ENCODE results near the gene SCAI. TPM values are rescaled to one million over a fixed set of nuclear protein-coding genes. Genes with fewer than 3 reads are reported as not detected.

SCAI gene
- total RNA-seq, 1 experiment from 2014 or later, result 15.5 TPM

DNA sequence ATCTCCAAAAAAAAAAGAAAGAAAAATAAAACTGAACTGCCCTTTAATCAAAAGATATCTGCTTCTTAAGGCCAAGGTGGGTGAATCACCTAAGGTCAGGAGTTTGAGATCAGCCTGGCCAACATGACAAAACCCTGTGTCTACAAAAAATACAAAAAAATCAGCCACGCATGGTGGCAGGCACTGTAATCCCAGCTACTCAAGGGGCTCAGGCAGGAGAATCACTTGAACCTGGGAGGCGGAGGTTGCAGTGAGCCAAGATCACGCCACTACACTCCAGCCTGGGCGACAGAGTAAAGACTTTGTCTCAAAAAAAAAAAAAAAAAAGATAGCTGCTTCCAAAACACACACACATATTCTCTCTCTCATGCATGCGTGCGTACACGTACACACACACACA, 17.8 kb downstream of the SCAI start:
- H3K18ac ChIP-seq (ENCODE audit: insufficient read length, low read depth, low read length), result no peak overlapping the region
- no peak overlapping the region for H2BK5ac ChIP-seq (ENCODE audit: insufficient read length, low read length)
- H3K9me3 ChIP-seq (ENCODE audit: control insufficient read depth, low read depth, low read length), result no peaks in the 10 kb centered on the region
- H2BK12ac ChIP-seq (ENCODE audit: insufficient read length, low read depth, low read length), result no peak overlapping the region
- no peaks in the 10 kb centered on the region for H3K23me2 ChIP-seq (ENCODE audit: insufficient read length, low read depth, low read length, poor library complexity, severe bottlenecking)
- no peak overlapping the region for H3K23ac ChIP-seq (ENCODE audit: insufficient read length, low read depth, low read length)
- H3K79me2 ChIP-seq (ENCODE audit: insufficient read depth, low read length), result no peaks in the 10 kb centered on the region; the same call in 1 of the 2 replicates
- H4K20me1 ChIP-seq (ENCODE audit: control insufficient read depth, insufficient read depth, insufficient read length), result no peaks in the 10 kb centered on the region
- H2BK20ac ChIP-seq (ENCODE audit: low read depth, low read length, poor library complexity, severe bottlenecking), result no peak overlapping the region
- Mint-ChIP-seq H3K4me3 (no peak overlapping the region), H3K27ac (peak overlapping the region; percentile 82 to 95 (median 95); a peak in 6 of 7 replicates), H3K36me3 (ENCODE audit: insufficient read depth in 1 of 3, low read depth in 3 of 3) (peaks cover 0 to 11% (median 7%) of the 10 kb centered on the region in 3 experiments; a peak in 5 of 7 replicates), H3K4me1 (peaks cover 12 to 14% of the 10 kb centered on the region in 2 experiments), H3K9me3 (no peaks in the 10 kb centered on the region), H3K27me3 (ENCODE audit: low read depth) (no peaks in the 10 kb centered on the region)
- no peak overlapping the region for H2AFZ ChIP-seq (ENCODE audit: low read length)
- no peak overlapping the region for H4K91ac ChIP-seq (ENCODE audit: insufficient read length, low read depth, low read length)
- TF ChIP-seq, protein P1, sequence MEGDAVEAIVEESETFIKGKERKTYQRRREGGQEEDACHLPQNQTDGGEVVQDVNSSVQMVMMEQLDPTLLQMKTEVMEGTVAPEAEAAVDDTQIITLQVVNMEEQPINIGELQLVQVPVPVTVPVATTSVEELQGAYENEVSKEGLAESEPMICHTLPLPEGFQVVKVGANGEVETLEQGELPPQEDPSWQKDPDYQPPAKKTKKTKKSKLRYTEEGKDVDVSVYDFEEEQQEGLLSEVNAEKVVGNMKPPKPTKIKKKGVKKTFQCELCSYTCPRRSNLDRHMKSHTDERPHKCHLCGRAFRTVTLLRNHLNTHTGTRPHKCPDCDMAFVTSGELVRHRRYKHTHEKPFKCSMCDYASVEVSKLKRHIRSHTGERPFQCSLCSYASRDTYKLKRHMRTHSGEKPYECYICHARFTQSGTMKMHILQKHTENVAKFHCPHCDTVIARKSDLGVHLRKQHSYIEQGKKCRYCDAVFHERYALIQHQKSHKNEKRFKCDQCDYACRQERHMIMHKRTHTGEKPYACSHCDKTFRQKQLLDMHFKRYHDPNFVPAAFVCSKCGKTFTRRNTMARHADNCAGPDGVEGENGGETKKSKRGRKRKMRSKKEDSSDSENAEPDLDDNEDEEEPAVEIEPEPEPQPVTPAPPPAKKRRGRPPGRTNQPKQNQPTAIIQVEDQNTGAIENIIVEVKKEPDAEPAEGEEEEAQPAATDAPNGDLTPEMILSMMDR (conservative IDR thresholded peaks at IDR 0.05), result no peak
- no peak overlapping the region for H2BK15ac ChIP-seq (ENCODE audit: low read depth, low read length)
- H3K14ac ChIP-seq (ENCODE audit: insufficient read depth, low read length), result no peak overlapping the region
- WGBS (ENCODE audit: extremely low coverage, insufficient read length, low lambda C conversion rate), result no CpG with 5 or more reads among the region's 7 CpGs
- H3K79me1 ChIP-seq (ENCODE audit: insufficient read depth, low read depth, low read length, poor library complexity, severe bottlenecking), result no peaks in the 10 kb centered on the region
- H3T11ph ChIP-seq (ENCODE audit: low read length), result no peak overlapping the region
- H3K27ac ChIP-seq (ENCODE audit: insufficient read length, low read depth, low read length), result no peak overlapping the region
- no peak overlapping the region for H2BK120ac ChIP-seq (ENCODE audit: low read depth, low read length, poor library complexity, severe bottlenecking)
- H3K4ac ChIP-seq (ENCODE audit: low read depth, low read length), result no peak overlapping the region
- H2AK5ac ChIP-seq (ENCODE audit: insufficient read length, low read length), result no peak overlapping the region
- H3K56ac ChIP-seq (ENCODE audit: insufficient read length, low read depth, low read length), result no peak overlapping the region
- H4K8ac ChIP-seq (replicated peaks; ENCODE audit: insufficient read length, low read depth, low read length), result no peak overlapping the region
- no peaks in the 10 kb centered on the region for H3K4me1 ChIP-seq (ENCODE audit: insufficient read depth, low read length)
- no peak overlapping the region for H3K4me2 ChIP-seq (ENCODE audit: insufficient read depth, insufficient read length, low read length)
- no peaks in the 10 kb centered on the region for H3K27me3 ChIP-seq (ENCODE audit: insufficient read depth, low read length)
- no peak overlapping the region for H4K5ac ChIP-seq (ENCODE audit: insufficient read length, low read depth, low read length)
- DNase-seq, result no peak
- H3K9ac ChIP-seq (ENCODE audit: extremely low read depth, insufficient read length, low read length), result no peak overlapping the region

All from H9 (cell line).